ENCODE data around the gene DYNC1I2. TPM values are rescaled to one million over a fixed set of nuclear protein-coding genes. Genes with fewer than 3 reads are reported as not detected.

The DYNC1I2 gene
- total RNA-seq, 1 experiment from 2014 or later = 58.5 TPM

DNA sequence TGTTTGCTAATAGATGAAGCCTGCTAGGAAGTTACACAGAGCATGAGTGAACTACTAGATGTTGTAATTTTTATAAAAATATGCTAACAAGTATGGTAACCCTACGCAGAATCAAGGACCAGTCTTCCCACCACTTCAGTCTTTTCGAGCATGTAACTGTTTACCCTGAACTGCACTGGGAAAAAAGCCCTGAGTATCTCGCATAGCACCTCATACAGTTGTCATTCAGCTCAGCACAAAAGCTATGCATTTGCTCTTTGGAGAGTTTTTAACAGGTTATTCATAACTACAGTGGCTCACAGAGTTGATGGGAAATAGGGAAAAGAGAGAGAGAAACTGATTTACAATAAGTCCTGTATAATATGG, 42.7 kb downstream of the DYNC1I2 start:
- H3F3A ChIP-seq (ENCODE audit: low read length, unreplicated experiment) = no peaks in the 10 kb centered on the region
- H3K4me1 ChIP-seq (ENCODE audit: insufficient read depth, low read length) = no peaks in the 10 kb centered on the region
- DNase-seq = no peak
- H3K36me3 ChIP-seq (ENCODE audit: low read depth, low read length) = peaks cover 38% of the 10 kb centered on the region; the same call in 1 of the 2 replicates
- ATAC-seq = no peak
- CTCF ChIA-PET = no interaction called here
- no peak overlapping the region for H3K27ac ChIP-seq (ENCODE audit: low read length)
- no peak overlapping the region for H3K4me2 ChIP-seq (ENCODE audit: low read length)
- no peaks in the 10 kb centered on the region for H3K9me3 ChIP-seq (ENCODE audit: low read length)
- H3K9ac ChIP-seq (ENCODE audit: low read length) = no peak overlapping the region
- intact Hi-C loops (cut with micrococcal nuclease) = no loop called here
- no peak overlapping the region for H2AFZ ChIP-seq (ENCODE audit: low read length)
- no peaks in the 10 kb centered on the region for H3K79me2 ChIP-seq (ENCODE audit: low read length)
- TF ChIP-seq CTCF (conservative IDR thresholded peaks at IDR 0.05; ENCODE audit: low read depth, low read length) (no peak), EZH2 (IDR thresholded peaks at IDR 0.05; ENCODE audit: low read length, unreplicated experiment) (no peak), EZH2phosphoT487 (IDR thresholded peaks at IDR 0.05; ENCODE audit: borderline replicate concordance, low read length) (no peak)
- no TSS peak for BruUV-seq (replicated peaks)
- H4K20me1 ChIP-seq (ENCODE audit: low read length) = no peaks in the 10 kb centered on the region
- no peak overlapping the region for H3K4me3 ChIP-seq (ENCODE audit: low read length)
- H3K9me2 ChIP-seq (replicated peaks; ENCODE audit: low read length) = no peaks in the 10 kb centered on the region
- POLR2A ChIA-PET (ENCODE audit: unreplicated experiment) = no interaction called here
- no peaks in the 10 kb centered on the region for H3K27me3 ChIP-seq (ENCODE audit: low read length)

DNA sequence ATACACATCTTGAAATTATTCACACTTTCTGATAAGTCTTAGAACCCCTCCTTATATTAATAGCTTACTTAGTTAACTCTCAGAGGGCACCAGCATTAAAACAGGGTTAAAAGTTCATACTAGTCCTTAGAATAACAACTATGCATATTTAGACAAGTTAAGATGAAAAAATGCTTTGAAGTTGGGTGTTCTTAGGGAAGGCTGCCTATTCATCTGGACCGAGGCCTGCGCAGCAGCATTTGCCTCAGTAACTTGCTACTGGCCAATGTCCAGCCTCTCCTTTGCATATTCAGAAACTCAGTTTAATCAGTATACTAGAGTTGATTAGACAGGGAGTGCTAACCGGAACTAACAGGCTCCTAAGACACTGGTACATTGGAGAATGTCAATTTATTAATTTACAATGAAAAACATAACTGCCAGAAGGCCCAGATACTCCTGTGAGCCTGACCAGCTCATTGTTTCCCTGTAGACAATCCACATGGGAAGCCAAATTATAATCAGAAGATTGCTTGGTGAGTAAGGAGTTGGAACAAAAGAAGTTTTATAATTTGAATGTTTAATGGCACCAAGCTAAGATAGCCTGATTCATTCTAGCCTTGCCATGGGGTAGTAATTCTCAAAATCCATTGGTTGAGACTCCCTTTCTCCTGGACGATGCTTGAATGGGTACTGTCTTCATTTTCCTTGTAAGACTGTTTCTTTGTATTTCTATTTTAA, 48.9 kb downstream of the DYNC1I2 start:
- Histone ChIP-seq H3K9me3 (ENCODE audit: low read length) (no peaks in the 10 kb centered on the region), H3K79me2 (ENCODE audit: low read length) (no peaks in the 10 kb centered on the region), H3K9me2 (replicated peaks; ENCODE audit: low read length) (no peaks in the 10 kb centered on the region), H3K27me3 (ENCODE audit: low read length) (no peaks in the 10 kb centered on the region), H3K9ac (ENCODE audit: low read length) (no peak overlapping the region), H3K27ac (ENCODE audit: low read length) (no peak overlapping the region), H3K4me2 (ENCODE audit: low read length) (no peak overlapping the region), H3K4me3 (ENCODE audit: low read length) (no peak overlapping the region), H3K36me3 (ENCODE audit: low read depth, low read length) (peaks cover 29% of the 10 kb centered on the region; the same call in 1 of the 2 replicates), H3F3A (ENCODE audit: low read length, unreplicated experiment) (no peaks in the 10 kb centered on the region), H2AFZ (ENCODE audit: low read length) (no peak overlapping the region), H3K4me1 (ENCODE audit: insufficient read depth, low read length) (no peaks in the 10 kb centered on the region), H4K20me1 (ENCODE audit: low read length) (no peaks in the 10 kb centered on the region)
- no TSS peak for BruUV-seq (replicated peaks)
- no peak for TF ChIP-seq EZH2phosphoT487 (IDR thresholded peaks at IDR 0.05; ENCODE audit: borderline replicate concordance, low read length)
- TF ChIP-seq EZH2 (IDR thresholded peaks at IDR 0.05; ENCODE audit: low read length, unreplicated experiment) = no peak
- no peak for TF ChIP-seq CTCF (conservative IDR thresholded peaks at IDR 0.05; ENCODE audit: low read depth, low read length)
- no peak for DNase-seq
- POLR2A ChIA-PET (ENCODE audit: unreplicated experiment) = no interaction called here
- CTCF ChIA-PET = no interaction called here
- ATAC-seq = no peak
- intact Hi-C loops (cut with micrococcal nuclease) = no loop called here

- H3K4me3 ChIP-seq (ENCODE audit: low read length) = no peak overlapping the region
- no peaks in the 10 kb centered on the region for H3K4me1 ChIP-seq (ENCODE audit: insufficient read depth, low read length)
- no peaks in the 10 kb centered on the region for H3K79me2 ChIP-seq (ENCODE audit: low read length)
- H3K36me3 ChIP-seq (ENCODE audit: low read depth, low read length) = peaks cover 39% of the 10 kb centered on the region
- no peak for TF ChIP-seq EZH2 (IDR thresholded peaks at IDR 0.05; ENCODE audit: low read length, unreplicated experiment)
- no peak for TF ChIP-seq CTCF (conservative IDR thresholded peaks at IDR 0.05; ENCODE audit: low read depth, low read length)
- no peak for TF ChIP-seq EZH2phosphoT487 (IDR thresholded peaks at IDR 0.05; ENCODE audit: borderline replicate concordance, low read length)
- BruUV-seq (replicated peaks) = no TSS peak
- no peaks in the 10 kb centered on the region for H3K27me3 ChIP-seq (ENCODE audit: low read length)
- peak; percentile 16 for DNase-seq
- H2AFZ ChIP-seq (ENCODE audit: low read length) = no peak overlapping the region
- ChIA-PET CTCF (no interaction called here), POLR2A (ENCODE audit: unreplicated experiment) (no interaction called here)
- no peak overlapping the region for H3K27ac ChIP-seq (ENCODE audit: low read length)
- H3K9ac ChIP-seq (ENCODE audit: low read length) = no peak overlapping the region
- no peak overlapping the region for H3K4me2 ChIP-seq (ENCODE audit: low read length)
- H3K9me2 ChIP-seq (replicated peaks; ENCODE audit: low read length) = no peaks in the 10 kb centered on the region
- H3F3A ChIP-seq (ENCODE audit: low read length, unreplicated experiment) = no peaks in the 10 kb centered on the region
- ATAC-seq = no peak
- intact Hi-C loops (cut with micrococcal nuclease) = no loop called here
- H4K20me1 ChIP-seq (ENCODE audit: low read length) = no peaks in the 10 kb centered on the region
- no peaks in the 10 kb centered on the region for H3K9me3 ChIP-seq (ENCODE audit: low read length)
Measured at GRCh38 chr2:171741189-171741588, 53.9 kb downstream of the DYNC1I2 start.

All from PC-3 (cell line).